ENCODE data around the gene RELCH.

Gene RELCH

DNA sequence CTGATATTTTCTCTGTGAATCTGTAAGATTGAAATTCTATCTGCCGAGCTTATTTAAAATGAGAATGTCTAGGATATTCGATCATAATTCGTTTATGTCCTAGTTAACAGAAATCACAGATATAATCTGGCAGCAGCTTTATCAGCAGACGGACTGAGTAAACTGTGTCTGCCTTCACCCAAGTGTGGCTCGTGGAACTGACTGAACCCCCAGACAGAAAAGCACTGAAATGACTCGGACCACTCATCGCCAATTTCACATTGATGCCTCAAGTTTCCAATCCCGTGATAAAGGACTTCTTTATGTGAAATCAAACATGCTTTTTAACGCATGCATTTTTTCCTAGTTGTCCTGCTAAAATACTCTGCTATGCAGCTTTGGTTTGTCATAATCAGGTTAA is 153.9 kb downstream of the RELCH start:
- no peak for DNase-seq

DNA sequence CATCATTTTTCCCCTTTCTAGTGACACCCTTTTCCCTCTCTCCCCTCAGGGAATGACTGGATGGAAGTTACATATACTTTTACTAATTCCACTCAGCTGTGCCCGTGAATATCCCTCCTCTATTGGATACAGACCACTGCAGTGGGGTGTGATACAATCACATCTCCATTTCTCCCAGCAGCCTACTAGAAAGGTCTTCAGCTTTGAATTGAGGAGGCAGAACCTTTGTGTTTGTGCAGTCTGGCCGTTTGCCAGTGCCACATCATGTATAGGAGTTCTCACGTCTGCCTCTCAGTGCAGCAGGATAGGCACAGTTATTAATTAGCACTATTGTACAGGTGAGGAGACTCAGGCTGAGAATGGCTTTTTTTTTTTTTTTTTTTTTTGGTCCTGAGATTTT is 154.4 kb downstream of the RELCH start:
- peak; percentile 28 for DNase-seq

DNA sequence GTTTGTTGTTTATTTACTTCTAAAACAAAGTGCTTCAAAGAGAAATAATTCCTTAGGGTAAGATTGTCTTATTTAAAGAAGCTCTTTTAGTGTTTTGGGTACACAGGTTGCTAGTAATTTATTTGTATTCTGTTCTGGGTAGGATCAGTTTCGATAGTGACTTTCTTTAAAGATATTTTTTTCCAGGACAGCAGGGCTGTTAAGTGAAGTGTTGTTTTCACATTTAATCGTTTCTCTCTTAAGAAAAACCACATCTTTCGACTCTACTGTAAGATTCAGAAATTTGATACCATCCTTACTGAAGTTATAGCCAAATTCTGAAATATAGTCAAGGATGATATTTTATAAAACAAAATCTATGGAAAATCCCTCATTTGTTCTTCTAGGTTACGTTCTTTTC is 155.8 kb downstream of the RELCH start:
- no peak for DNase-seq

DNA sequence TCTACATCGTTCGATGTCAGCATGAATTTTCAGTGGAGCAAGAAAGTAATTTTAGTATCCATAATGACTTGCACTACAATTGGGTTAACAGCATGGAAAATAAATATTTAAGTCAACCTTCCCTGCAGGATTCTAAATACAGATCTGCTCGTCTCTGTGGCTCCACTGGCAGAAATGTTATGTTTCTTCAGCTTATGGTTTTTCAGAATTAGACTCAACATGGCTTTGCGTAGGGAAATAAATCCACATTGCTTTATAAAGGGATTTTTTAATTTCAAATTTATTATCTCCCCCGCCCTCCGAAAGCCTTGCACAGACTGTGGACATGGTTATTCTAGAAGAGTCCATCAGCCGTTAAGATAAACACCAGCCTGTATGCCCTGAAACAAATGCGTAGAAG is 156.3 kb downstream of the RELCH start:
- no peak for DNase-seq

DNA sequence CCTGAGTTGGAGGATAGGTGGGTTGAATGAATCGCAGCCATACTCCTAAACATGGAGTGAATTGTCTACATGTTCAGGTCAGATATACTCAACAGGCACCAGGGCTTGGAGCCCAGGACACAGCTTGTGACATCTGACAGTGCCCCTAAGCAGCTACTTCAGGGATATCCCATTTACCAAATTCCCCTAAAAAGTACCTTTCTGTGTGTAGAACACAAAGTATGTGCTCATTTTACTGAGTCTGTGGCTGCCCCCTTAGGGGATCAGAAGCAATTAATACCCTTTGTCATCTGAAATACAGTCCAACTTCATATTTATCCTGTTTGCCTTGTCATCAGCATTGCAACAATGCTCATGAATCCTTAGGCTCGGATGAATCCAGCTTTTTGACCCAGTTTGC is 158.9 kb downstream of the RELCH start:
- DNase-seq, result no peak

DNA sequence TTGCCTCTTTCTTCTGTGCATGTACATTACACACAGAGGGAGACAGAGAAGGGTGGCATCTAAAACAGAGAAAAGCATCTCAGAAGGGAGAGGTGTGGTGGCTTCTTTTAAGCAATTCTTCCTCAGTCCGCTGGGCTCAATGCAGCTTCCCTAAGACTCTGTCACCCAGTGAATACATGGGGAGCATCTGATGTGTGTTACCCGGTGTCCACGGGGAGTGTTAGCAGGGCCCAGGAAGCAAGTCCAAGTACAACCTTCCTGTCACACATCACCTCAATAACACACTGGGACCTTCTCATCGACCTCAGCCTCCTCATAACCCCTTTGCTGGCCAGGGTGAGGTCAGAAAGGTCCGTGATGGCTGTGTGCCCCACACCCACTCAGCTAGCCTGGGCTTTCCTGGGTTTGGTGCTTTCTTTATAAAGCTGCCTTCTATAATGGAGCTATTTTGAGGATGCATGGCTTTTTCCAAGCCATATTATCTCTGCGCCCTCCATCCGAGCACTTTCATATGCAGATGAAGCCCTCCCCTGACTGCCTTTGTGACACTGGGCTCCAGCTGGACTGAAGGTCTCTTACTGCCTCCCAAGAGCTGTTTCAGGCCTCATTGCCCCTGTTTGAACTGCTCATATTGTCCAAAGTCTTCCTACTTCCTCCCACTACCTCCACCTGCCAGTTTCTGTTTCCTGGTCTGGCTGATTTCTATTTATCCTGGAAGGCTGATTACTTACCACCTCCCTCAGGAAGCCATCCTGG is 159.5 kb downstream of the RELCH start:
- no peak for DNase-seq

DNA sequence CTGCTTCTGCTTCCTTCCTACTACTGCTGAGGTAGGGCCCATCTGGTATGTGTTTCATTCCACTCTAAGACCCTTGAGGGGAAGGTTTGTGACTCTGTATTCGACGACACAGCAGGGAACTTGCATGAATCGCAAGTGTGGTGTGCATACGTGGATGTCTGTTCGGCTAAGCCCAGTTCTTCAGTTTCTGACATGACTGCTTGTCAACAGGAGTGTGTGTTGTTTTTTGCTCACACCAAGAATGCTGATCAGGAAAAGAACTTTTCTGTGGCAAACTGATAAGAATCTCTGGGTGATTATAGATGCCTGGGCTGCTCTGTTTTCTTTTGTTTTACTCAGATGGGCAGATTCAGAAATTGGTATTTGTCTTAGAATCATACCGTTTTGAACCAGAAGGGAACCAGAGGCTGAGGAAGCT is 160.0 kb downstream of the RELCH start:
- no peak for DNase-seq

DNA sequence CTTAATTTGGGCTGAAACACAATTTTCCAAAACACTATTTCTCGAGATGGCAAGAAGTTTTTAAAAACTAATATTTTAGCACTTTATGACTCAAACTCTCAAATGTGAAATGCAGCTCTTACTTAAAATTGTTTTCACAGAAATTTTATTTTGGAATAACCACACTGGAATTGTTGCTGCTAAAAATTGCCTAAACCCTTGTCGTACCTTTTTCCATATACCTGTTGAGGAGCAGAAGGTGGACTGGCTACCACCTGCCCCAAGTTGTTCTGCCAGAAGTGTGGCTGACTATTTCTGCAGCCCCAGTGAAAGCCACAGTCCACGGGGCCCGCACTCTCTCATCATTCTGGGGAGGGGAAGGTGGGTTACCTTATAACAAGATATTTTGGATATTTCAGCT is 161.4 kb downstream of the RELCH start:
- no peak for DNase-seq

DNA sequence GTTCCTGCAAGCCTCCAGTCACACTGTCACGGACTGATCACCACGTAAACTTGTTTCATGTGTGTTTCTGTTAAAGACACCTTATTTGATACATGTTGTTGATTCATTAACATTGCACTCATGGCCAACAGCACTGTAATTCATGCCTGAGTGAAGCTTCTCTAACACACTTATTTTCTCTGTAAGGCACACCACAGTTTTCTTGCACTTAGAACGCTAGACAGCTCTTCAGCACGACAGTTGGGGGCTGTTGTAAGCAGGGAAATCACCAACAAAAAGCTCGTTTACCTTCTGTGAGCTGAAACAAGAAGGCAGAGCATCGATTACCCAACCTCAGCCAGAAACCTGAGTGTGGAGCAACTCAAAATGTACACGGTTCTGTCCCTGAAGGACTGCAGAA is 166.1 kb downstream of the RELCH start:
- DNase-seq, result no peak

DNA sequence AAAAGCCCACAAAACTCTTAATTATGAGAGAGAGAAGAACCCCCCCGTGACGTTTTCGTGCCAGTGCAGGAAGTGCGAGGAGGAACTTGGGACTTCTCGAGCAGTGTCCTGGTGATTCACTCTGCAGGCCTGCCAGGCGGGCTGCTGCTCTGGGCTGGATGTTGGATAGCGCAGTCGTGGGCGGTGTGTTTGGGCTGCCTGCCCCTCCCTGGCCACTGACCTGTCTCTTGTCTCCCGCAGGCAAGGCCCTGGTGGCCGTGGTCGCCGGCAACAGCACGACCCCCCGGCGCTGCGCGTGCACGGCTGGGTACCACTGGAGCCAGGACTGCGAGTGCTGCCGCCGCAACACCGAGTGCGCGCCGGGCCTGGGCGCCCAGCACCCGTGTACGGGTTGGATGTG is 167.1 kb downstream of the RELCH start:
- DNase-seq, result no peak

DNA sequence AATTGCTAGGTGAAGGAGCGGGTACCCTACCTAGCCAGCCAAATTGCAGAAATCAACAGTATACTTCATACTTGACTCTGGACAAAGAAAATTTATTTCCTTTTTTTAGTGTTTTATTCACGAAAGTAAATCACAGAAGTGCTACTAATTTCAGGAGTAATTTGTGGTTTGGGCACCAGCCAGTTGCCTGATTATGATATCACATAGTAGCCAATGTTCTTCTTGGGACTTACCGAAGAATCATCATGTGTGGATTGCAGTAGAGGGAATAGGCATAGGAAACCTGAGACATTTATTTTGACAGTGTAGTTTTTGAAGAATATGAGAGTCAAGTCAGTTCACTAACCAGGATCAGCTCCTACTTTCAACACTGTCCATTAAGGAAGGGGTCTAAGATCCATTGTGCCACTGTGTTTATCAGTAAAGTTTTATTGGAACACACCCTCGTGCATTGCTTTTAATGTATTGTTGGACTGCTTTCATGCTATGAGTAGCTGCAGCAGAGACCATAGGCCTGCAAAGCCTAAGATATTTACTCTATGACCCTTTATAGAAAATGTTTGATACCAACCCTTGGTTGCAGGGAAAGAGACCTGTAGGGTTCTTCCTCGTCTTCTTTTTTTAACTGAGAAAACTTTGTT is 170.1 kb downstream of the RELCH start:
- no peak for DNase-seq

All from NCI-H2081 treated with DMSO at 0.1 percent for 48 hours (cell line).